Activated CD4-positive, CD25-positive, alpha-beta regulatory T cell (primary cell): ENCODE results near the gene LBHD2.
"Not testable (repeated sequence)": the region's sequence is repeated elsewhere in the genome, so short reads cannot be mapped to it uniquely, and the experiment has no call there.

Source experiments
- DNase-seq, 4 experiments: peaks; one replicate each; lab custom pipeline; 2025; lab: John Stamatoyannopoulos, UW

LBHD2 gene

DNA sequence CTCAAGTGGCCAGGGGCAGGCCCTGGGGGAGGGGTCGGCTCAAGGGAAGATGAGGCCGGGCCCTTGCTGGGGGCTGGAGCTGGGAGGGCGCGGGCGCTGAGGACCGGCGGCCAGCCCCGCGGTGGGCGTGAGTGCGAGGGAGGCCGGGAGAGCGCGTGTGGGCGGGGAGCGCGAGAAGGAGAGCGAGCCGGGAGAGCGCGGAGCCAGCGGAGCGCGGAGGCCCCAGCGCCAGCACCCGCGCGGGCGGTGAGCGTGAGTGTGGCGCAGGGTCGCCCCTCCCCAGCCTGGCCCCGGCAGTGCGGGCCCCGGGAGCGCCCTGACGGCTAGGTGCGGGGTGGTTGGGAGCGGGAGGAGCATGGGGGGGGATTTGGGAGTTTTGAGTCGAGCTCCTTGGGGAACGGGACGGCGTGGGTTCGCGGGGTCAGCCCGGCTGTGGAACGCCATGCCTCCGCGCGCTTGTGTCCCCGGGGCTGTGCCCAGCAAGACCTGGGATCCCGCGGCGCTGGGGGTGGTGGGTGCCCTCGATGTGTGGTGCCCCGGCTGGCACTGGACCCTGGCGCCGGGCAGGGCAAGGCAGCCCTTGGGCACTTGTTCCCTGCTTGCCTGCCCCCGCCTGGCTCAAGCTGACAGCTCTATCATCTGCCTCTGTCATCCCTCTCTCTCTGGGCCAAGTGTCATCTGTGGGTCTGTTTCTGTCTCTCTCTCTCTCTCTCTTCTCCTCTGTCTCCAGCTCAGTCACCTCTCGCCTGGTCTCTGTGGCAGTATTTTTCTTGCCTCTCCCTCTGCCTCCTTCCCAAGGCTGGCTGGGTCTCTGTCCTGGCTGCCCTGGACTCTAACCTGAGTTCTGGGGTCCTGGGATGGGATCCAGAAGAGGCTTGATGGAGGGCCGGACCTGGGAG, at the start of gene LBHD2:
Gene LBHD2, plus strand, starts transcription at position 190 of the 899 bp plus-strand sequence. CDS start 1,803 bp downstream, outside the sequence.
- DNase-seq: no peak

DNA sequence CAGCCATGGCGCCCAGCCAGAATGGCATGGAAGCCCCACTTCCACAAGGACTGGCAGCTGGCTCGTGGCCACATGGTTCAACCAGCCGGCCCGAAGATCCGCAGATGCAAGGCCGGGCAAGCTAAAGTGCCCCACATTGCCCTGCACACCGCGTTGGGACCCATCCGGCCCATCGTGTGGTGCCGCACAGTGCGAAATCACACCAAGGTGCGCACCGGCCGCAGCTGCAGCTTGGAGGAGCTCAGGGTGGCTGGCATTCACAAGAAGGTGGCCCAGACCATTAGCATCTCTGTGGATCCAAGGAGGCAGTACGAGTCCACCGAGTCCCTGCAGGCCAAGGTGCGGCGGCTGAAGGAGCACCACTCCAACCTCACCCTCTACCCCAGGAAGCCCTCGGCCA, 42.5 kb upstream of the LBHD2 start:
- DNase-seq: no peak

DNA sequence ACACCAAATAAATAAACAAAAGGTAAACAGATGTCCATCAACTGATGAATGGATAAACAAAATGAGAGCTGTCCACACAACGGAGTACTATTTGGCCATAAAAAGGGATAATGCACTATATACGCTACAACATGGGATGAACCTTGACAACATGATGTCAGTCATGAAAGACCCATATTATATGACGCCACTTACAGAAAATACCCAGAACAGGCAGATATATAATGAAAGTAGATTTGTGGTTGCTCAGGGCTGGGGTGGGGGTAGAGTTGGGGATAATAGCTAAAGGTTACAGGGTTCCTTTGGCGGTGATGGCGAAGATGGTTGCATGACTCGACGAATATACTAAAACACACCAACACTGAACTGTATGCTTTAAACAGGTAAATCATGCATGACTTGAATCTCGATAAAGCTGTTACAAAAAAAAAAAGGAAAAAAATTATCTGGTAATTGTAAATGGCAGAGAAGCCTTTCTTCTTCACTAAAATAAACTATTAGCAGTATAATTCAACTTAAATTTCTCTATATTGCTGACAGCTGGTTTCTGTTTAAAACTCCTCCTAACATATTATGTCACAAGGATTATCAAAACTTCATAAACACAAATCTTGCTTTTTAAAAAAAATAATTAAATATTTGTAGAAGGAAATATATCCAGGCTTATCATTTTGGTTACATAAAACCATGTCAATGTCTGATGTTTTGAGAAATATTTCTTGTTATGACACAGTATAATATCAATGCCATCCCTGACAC, 40.6 kb upstream of the LBHD2 start:
- no peak for DNase-seq

DNA sequence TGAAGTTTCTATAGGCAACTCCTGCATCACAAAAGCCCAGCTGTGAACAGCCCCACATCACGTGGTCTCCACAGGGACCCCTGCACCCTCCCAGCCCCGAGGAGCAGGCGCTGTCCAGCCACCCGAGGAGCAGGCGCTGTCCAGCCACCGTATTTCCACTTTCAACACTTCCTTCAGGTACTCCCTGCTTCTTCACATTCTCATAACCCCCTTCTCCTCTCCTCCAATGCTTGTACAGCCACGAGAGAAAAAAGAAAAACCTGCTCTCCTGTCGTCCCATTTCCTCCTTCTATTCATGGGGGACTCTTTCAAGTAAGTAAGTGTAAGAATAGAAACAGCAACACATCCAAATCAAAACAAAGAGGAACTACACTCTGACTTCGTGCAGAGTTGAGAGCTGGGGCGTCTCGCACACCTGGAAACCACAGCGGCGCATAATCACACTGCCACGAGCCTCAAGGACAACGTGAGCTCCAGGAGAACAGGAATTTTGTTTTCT, 38.6 kb upstream of the LBHD2 start:
- DNase-seq: no peak

DNA sequence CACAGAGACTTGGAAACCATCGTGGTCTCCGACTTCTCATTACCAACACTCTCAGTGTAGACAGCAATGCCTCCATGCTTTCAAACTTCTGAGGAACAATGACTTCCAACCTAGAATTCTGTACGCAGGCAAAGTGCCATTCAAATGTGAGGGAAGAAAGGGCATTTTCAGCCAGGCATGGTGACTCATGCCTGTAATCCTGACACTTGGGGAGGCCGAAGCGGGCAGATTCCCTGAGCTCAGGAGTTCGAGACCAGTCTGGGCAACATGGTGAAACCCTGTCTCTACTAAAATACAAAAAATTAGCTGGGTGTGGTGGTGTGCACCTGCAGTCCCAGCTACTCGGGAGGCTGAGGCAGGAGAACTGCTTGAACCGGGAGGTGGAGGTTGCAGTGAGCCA, 36.6 kb upstream of the LBHD2 start:
- not testable (repeated sequence) for DNase-seq

DNA sequence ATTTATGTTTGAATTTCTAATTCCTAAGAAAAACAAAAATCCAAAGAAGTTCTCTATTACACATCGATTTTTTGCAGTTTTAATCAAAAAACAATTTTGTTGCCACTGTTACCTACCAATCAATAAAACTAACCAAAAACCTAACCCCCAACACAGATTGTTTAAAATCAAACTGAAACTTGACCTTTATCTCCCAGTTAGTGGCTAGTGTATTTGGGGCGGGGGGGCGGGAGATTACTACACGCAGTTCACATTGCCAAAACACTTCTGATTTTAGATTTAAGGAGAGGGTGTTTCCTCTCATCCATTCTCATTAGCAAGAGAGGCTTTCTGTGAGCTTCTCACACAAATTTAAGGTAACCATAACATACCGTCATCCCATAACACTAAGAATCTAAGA, 33.1 kb upstream of the LBHD2 start:
- no peak for DNase-seq

DNA sequence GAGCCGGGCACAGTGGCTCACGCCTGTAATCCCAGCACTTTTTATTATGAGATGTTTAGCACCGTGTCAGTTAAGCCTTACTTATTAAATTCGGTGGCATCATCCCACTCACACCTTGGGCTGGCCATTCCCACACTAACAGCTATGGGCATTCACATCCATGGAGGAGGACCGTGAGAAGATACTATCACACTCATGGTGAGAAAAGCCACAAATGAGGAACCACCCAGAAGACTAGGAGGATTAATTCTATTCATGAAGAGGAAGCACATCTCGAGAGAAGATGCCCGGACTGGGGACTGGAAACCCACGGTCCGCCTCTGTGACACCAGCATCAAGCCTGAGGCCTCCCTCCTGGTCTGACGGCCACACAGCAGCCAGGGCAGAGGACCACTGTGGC, 31.6 kb upstream of the LBHD2 start:
- DNase-seq: no peak

DNA sequence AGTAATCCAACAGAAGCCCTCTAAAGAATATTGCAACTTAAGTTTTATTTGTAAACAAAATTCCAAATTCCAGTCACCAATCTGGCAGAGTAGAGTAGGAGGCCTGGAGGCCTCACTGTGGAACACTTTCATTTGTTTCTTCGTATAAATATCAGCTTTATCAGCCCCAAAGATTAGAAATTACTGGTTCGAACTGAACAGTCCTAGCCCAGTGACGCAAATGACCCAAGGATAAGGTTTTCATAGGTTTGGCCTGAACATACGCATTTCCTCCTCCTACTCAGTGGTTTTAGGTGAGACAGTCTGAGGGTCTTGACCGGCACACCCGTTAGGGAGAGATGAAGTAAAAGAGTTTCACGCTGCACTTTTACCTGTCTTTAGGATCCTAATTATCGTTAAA, 28.3 kb upstream of the LBHD2 start:
- DNase-seq: no peak

DNA sequence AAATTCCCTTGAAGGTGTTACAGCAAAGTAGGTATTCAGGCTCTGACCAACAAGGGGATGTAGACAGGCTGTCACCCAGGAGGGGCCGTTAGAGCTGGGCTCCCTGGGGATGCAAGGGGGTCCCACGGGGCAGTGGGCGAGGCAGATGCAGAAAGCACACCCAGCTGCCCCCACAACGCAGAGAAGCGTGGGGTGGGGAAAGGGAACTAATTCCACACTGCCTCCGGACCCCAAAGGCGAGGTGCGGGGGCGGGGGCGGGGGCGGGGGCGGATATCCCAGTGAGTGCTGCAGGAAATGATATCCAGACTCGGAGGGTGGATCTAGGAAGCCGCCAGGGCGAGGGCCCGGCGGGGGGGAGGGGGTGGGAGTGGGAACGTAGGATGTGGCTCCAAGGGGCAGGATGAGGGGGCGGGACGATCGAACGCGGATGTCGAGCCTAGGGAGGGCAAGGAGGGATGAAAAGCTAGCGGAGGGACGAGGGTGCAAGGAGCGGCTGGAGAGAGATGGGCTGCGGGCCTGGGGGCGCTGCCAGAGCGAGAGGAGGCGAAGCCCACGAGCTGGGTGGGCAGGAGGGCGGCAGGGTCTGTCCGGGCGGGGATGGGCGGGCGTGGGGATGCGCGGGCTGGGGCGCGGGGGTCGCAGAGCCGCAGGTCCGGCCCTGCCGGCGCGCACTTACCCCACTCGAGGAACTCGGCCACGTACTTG, 27.5 kb upstream of the LBHD2 start:
- DNase-seq: no peak

DNA sequence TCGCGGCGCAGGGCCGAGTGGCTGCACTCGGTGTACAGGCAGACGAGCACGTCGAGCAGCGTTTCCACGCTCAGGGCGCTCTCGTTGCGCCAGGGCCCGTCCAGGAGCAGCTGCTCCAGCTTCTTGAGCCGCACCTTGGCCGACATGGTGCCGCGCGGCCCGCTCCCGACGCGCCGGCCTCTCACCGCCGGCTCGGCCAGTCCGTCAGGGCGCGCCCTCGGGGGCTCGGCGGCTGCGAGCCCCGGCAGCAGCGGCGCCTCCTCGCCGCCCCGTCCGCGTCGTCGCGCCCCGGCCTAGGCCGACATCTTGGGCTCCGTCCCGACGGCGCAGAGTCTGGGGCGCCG, 27.0 kb upstream of the LBHD2 start:
- DNase-seq: no peak

DNA sequence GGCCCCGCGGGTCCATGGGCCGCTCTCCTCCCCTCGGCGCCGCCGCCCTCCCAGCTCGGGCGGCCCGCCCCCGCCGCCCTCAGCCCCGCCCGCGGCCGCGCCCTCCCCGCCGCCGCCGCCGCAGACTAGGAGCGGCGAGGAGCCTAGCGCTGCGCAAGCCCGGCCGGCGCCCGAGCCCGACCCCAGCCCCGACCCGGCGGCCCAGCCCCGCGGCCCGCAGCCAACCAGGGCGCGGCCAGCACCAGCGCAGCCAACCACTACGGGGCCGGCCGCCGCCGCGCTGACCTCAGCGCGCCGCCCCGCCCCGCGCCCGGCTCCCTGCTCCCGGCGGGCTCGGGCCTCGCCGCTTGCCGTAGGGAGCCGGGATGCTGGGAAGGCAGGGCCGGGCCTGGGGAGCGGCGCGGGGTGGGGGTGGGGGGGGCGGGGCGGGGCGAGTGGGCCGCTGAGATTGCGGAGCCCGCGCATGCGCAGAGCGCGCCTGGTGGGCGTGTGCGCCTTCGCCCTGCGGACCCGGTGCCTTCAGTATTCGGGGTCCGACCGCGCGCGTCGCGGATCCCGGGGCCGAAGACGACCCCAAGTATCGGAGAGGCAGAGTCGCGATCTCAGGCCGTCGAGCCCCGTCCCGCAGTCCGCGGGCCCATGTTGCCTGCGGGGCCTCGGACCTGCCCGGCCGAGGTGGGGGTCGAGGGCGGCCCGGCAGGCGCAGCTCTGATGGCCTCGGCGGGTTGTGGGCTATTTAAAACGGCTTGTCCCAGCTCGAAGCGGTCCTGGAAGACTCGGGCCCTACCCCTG, 26.4 kb upstream of the LBHD2 start, which contains the start of gene CDC42BPB:
Gene CDC42BPB, minus strand, starts transcription at position 178 of the 792 bp plus-strand sequence. CDS start 376 bp downstream, outside the sequence.
- DNase-seq: peak in 3 of 4 experiments; percentile 24 to 34 (median 30)

DNA sequence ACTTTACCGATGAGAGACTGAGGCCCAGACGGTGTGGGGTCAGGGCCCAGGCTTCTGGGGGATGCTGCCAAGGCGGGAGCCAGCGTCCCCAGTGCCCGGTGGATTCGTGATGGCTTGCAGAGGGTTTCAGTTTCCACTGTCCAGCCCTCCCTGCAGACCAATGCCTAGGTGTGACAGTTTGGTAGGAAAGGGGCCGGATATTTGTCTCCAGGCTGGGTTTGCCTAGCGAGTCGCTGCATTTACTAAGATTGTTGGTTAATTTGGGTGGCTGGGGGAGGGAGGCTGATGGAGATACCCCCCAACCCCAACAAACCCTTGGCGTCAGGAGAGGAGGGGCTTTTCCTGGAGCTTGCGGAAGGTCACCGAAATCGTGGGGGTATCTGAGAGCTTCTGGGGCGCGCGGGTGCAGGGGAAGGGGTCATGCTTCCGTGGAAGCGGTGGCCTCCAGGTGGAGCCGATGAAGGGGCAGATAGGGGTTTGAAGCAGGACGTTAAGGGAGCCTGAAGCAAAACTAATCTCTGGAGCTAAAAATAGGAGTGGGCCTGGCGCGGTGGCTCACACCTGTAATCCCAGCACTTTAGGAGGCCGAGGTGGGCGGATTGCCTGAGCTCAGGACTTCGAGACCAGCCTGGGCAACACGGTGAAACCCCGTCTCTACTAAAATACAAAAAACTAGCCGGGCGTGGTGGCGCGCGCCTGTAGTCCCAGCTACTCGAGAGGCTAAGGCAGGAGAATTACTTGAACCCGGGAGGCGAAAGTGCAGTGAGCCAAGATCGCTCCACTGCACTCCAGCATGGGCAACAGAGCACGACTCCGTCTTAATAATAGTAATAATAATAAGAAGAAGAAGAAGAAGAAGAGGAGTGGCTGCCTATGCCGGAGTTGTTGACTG, 25.6 kb upstream of the LBHD2 start:
- no peak for DNase-seq

DNA sequence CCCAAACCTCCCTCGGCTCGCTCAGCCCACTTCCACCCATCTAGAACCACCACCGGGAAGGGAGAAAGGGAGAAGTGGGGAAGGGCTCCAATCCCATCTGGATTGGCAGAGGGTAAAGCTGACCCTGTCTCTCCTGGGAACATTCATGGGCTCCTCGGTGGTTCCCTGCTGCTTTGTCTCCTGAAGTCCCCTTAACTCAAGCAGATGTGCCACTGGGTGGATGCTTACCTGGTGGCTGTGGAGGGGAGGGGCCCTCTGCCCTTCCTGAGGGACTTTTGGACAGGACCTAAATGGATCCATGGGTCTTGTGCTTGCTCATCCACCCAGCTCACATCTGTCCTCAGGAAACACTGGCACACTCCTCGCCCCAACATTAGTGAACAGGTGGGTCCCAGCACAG, 24.5 kb upstream of the LBHD2 start:
- no peak for DNase-seq

DNA sequence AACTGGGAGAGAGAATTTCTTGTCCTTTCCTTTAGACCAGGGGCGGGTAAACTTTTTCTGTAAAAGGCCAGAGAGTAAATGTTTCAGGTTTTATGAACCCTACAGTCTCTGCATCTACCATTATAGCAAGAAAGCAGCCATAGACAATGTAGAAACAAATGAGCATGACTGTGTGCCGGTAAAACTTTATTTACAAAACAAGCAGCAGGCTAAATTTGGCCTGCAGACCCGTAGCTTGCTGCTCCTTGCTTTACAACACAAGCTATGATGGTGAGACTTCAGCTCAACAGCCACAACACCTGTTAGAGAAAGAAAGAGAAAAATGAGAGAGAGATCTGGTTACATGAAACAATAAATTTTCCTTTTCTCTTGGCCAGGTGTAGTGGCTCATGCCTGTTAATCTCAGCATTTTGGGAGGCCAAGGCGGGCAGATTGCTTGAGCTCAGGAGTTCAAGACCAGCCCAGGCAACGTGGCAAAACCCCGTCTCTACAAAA, 22.5 kb upstream of the LBHD2 start:
- no peak for DNase-seq

DNA sequence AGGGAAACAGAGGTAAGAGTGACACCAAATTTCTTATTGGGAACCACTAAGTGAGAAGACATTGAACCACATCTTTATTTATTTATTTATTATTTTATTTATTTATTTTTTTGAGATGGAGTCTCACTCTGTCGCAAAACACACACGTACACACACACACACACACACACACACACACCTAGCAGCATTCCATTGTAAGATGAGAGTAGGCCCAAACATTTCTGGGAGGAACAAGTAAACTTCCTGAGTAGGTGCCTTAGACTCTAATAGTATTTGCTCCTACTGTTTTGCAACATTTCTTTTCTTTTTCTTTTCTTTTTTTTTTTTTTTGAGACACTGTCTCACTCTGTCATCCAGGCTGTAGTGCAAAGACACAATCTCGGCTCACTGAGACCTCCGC, 19.6 kb upstream of the LBHD2 start:
- no peak for DNase-seq

DNA sequence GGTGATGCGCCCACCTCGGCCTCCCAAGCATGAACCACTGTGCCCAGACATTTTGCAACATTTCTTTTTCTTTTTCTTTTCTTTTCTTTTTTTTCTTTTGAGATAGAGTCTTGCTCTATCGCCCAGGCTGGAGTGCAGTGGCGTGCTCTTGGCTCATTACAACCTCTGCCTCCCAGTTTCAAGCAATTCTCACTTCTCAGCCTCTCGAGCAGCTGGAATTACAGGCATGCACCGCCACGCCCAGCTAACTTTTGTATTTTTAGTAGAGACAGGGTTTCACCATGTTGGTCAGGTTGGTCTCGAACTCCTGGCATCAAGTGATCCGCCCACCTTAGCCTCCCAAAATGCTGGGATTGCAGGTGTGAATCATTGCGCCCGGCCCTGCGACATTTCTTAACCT, 19.0 kb upstream of the LBHD2 start:
- DNase-seq: no peak

DNA sequence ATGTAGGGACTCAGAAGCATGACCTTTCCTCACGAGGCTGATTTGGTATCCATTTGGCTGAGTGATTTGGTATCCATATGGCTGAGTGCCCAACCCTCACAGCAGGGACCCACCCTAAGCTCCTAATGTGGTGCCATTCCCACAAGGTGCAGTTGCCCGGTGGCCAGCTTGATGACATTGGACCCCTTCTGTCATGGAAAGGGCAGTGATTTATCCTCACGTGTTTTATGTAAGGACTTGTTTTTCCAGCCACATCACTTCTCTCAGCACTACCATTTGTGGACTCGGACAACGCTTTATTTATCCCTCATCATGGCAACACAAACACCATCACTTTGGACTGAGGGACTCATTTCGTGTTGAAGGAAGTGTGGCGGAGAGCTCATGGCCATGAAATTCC, 18.1 kb upstream of the LBHD2 start:
- DNase-seq: no peak

DNA sequence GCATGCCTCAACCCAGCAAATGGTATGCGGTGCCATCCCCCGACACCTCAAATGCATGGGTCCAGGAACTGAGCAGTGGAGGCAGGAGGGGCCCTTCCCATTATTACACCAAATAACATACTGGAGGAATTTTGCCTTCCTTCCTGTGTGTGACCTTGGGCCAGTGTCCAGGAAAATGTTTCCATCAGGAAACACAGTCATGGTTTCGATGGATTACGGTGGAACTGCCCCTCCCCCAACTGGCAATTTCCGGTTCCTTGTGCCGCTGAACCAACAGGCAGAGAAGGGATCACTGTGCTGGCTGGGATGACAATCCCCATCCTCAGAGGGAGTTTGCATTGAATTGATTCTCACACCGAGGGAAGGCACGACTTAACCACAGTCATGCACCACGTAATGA, 17.6 kb upstream of the LBHD2 start:
- no peak for DNase-seq

DNA sequence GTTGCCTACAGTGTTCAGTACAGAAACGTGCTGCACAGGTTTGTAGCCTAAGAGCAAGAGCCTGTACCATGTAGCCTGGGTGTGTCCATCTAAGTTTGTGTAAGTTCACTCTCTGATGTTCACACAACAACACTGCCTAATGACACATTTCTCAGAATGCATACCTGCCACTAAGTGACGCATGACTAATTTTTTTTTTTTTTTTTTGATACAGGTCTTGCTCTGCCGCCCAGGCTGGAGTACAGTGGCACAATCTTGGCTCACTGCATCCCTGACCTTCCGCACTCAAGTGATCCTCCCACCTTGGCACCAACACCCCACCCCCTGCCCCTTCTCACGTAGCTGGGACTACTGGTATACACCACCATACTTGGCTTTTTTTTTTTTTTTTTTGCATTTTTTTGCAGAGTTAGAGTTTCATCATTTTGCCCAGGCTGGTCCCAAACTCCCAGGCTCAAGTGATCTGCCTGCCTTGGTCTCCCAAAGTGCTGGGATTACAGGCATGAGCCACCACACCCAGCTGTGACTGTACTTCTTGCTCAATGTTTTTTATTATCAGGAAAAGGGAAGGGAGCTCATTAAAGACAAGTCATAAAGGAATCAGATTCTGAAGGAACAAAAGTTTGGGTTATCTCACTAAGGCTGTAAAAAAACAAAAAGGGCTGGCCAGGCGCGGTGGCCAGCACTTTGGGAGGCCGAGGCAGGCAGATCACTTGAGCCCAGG, 16.6 kb upstream of the LBHD2 start:
- no peak for DNase-seq
